Thoracic aorta (tissue), 2 donors: Measurements from ENCODE around the gene EXT2. TPM values are rescaled to one million over a fixed set of nuclear protein-coding genes. Genes with fewer than 3 reads are reported as not detected.

Source experiments
- ATAC-seq: fragments of 150-250 bp; one replicate; pipeline ENCODE4 v1.8.0; 2017; ENCODE audit warnings: low read depth; ENCODE audit not compliant: insufficient number of reproducible peaks, low FRiP score
- DNase-seq: peaks from one replicate; pipeline ENCODE4 v3.0.0-alpha.2; 2020; ENCODE audit warnings: low spot score
- H3K27ac ChIP-seq, 2 donors: fragments of 200-600 bp; sonication (generic); 1 replicate in 1 of 2; 2 replicates in 1 of 2; pipeline ENCODE4 v1.5.1; 2016; ENCODE audit warnings: mild to moderate bottlenecking in 2 of 2, moderate library complexity in 2 of 2
- H3K27me3 ChIP-seq: fragments of 200-600 bp; sonication (generic); replicated peaks from 2 replicates; pipeline ENCODE4 v1.6.0; 2016; ENCODE audit warnings: mild to moderate bottlenecking; ENCODE audit not compliant: insufficient read depth
- H3K36me3 ChIP-seq: fragments of 200-600 bp; sonication (generic); one replicate; pipeline ENCODE4 v1.5.1; 2016
- H3K4me1 ChIP-seq, 2 donors: fragments of 200-600 bp; sonication (generic); 1 replicate in 1 of 2; 2 replicates in 1 of 2; pipeline versions ENCODE4 v1.5.1 to v1.6.0; 2016; ENCODE audit warnings: low read depth in 2 of 2, mild to moderate bottlenecking in 1 of 2; ENCODE audit not compliant: control insufficient read depth in 1 of 2
- H3K4me3 ChIP-seq: fragments of 200-600 bp; sonication (generic); 2 replicates; pipeline ENCODE4 v1.5.1; 2016; ENCODE audit warnings: mild to moderate bottlenecking
- H3K9me3 ChIP-seq: fragments of 200-600 bp; sonication (generic); 2 replicates; pipeline ENCODE4 v1.5.1; 2016
- total RNA-seq, 2 donors: library from RNA; depleted of rRNA; stranded (reverse); fragments of >200 nt; gene quantifications; one replicate each; pipeline versions ENCODE4 v1.1.0 to v1.2.3, GENCODE V29; 2016
- TF ChIP-seq, protein P1 (sequence below): fragments of 200-600 bp; sonication (generic); IDR thresholded peaks from one replicate; pipeline ENCODE4 v1.5.1; 2019; ENCODE audit warnings: antibody characterized with exemption

Gene EXT2
- total RNA-seq, 2 donors from 2014 or later: 64.4 to 102 TPM

DNA sequence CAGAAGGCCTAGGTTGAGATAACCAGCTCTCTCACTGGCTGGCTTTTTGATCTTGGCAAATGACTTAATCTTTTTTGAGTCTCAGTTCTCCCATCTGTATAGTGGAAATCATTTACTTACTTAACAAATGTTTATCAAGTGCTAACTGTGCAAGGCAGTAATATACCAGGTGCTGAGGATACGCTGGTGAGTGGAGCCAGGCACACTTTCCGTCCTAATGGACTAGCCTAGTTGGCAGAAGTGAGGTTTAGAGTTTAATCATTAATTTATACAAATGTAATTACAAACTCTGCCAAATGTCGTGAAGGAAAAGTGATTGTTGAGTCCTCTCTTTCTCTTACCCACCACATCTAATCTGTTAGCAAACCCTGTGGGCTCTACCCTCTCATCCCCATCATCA lies 33.3 kb downstream of the EXT2 start:
- Histone ChIP-seq H3K36me3 (peaks cover 13% of the 10 kb centered on the region), H3K4me1 (peaks cover 3 to 19% of the 10 kb centered on the region in 2 donors), H3K9me3 (no peaks in the 10 kb centered on the region), H3K27ac (no peak overlapping the region), H3K27me3 (no peaks in the 10 kb centered on the region), H3K4me3 (no peak overlapping the region)
- ATAC-seq (no peak), DNase-seq (no peak)
- TF ChIP-seq, protein P1, sequence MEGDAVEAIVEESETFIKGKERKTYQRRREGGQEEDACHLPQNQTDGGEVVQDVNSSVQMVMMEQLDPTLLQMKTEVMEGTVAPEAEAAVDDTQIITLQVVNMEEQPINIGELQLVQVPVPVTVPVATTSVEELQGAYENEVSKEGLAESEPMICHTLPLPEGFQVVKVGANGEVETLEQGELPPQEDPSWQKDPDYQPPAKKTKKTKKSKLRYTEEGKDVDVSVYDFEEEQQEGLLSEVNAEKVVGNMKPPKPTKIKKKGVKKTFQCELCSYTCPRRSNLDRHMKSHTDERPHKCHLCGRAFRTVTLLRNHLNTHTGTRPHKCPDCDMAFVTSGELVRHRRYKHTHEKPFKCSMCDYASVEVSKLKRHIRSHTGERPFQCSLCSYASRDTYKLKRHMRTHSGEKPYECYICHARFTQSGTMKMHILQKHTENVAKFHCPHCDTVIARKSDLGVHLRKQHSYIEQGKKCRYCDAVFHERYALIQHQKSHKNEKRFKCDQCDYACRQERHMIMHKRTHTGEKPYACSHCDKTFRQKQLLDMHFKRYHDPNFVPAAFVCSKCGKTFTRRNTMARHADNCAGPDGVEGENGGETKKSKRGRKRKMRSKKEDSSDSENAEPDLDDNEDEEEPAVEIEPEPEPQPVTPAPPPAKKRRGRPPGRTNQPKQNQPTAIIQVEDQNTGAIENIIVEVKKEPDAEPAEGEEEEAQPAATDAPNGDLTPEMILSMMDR: no peak

DNA sequence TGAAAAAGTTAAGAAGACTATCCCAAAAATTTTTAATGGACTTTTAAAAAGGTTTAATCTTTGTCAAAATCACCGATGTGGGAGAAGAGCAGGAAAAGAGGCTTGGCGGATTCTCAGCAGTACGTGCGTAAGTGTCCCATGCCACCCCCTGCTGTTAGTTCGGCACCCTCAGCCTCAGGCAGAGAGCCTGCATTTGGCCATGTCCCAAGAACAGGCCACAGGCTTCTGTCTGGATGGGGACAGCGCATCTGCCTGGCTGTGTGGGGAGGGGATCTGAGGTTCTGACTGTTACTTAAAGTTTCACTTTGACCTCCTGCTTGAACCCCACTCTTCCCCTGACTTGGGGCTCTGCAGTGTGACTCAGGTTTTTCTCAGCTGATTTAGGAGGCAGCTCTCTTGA lies 35.3 kb downstream of the EXT2 start:
- no peak overlapping the region for H3K4me3 ChIP-seq
- TF ChIP-seq, protein P1: no peak
- no peak for ATAC-seq
- no peaks in the 10 kb centered on the region for H3K27me3 ChIP-seq
- H3K4me1 ChIP-seq: peaks cover 0 to 8% of the 10 kb centered on the region in 2 donors
- DNase-seq: no peak
- peak overlapping the region in 1 of 2 donors; percentile 36 for H3K27ac ChIP-seq
- no peaks in the 10 kb centered on the region for H3K9me3 ChIP-seq
- peaks cover 10% of the 10 kb centered on the region for H3K36me3 ChIP-seq

DNA sequence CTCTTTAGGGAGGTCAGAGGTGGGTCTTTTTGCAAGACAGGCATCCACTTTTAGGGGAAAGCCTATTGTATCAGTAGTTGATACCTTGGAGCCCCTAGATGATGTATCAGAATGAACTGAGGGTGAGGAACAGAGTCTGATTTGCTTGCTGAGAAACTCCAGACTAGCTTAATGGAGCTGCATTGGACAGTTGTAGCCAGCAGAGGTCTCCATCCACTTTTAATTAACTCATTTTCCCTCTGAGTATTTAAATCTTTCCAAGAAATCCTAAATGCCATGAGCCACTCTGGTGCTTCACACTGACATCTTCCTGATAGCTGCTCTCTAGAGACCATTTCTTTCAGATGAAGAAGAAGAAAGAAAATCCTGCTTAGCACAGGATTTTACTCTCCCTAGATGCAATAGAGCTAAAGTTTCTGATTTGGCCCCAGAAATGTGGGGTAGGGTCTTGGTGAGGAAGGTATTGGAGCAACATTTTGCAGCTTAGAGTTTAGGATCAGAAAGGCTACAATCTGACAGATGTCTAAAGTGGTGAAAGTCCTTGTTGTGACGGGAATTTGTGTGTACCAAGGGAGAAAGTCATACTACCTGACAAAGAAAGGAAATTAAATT lies 38.0 kb downstream of the EXT2 start:
- peaks cover 8 to 24% of the 10 kb centered on the region in 2 donors for H3K4me1 ChIP-seq
- ATAC-seq (no peak), DNase-seq (no peak)
- H3K36me3 ChIP-seq: no peaks in the 10 kb centered on the region
- TF ChIP-seq, protein P1: peak; percentile 53
- no peaks in the 10 kb centered on the region for H3K27me3 ChIP-seq
- no peak overlapping the region for H3K4me3 ChIP-seq
- H3K9me3 ChIP-seq: no peaks in the 10 kb centered on the region
- H3K27ac ChIP-seq: no peak overlapping the region

DNA sequence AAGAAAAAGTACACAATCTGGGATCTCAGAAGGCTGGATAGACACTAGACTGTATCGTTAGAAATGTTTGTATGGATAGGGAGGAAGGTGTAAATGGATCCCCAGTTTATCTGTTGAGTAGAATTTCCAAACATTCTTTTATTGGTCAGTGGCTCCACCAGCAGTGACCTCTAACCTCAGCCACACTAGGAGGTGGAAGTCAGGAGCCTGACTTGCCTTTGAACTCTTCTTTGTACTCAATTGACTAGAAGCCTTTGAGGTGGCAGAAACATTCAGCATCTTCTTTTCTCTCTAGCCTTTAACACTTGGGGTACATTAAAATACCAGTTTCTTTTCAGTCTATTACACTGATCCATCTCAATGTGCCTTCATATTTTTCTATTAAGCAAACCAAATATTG lies 39.1 kb downstream of the EXT2 start:
- Histone ChIP-seq H3K27ac (no peak overlapping the region), H3K27me3 (no peaks in the 10 kb centered on the region), H3K9me3 (no peaks in the 10 kb centered on the region), H3K4me3 (no peak overlapping the region), H3K4me1 (peaks cover 14 to 36% of the 10 kb centered on the region in 2 donors), H3K36me3 (no peaks in the 10 kb centered on the region)
- TF ChIP-seq, protein P1: no peak
- ATAC-seq (no peak), DNase-seq (no peak)

DNA sequence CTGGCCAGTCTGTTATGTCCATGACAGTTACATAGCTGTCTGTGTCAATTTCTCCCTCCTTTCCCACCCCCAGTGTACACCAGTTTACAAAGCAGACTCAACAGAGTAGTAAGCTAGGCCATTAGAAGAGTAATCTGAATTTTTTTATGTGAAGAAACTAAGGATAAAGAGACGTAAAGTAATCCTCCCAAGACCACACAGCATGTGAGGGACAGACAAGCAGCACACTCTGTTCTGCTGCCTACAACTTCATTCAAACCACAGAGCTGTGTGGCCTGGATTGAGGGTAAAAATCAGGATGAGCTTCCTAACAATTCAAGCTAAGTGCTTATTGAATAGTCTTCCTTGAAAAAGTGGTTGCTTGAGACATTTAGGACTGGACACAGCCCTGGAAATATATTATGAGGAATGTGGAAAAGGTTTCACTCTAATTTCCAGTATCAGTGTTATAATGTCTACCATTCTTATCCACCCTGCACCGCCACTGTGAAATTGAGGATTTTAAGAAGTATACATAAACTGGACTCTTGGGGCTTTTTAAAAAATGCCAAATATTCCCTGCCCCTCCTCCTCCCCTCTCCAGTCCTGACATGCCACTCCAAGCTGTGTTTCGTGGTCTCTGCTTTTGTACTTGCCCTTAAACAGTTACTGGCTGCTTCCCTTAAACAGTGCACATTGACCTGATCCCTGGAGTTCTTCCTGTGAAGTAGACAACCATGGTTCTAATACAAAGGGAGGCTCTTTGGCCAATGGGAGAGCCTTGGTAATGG lies 40.9 kb downstream of the EXT2 start:
- Histone ChIP-seq H3K27me3 (no peaks in the 10 kb centered on the region), H3K27ac (peak overlapping the region in 1 of 2 donors; percentile 26), H3K4me3 (no peak overlapping the region), H3K4me1 (peaks cover 28 to 52% of the 10 kb centered on the region in 2 donors), H3K9me3 (no peaks in the 10 kb centered on the region), H3K36me3 (no peaks in the 10 kb centered on the region)
- TF ChIP-seq, protein P1: no peak
- DNase-seq: no peak
- no peak for ATAC-seq
